Neutrophil (primary cell): Measurements from ENCODE around the gene MMAB.

Experiments
- H3K27ac ChIP-seq: fragments of 200-600 bp; sonication (generic); 2 replicates; pipeline ENCODE4 v1.5.1; 2016; ENCODE audit warnings: mild to moderate bottlenecking, moderate library complexity
- H3K27me3 ChIP-seq: fragments of 200-600 bp; sonication (generic); 2 replicates; pipeline ENCODE4 v1.6.0; 2016; ENCODE audit warnings: mild to moderate bottlenecking
- H3K36me3 ChIP-seq: fragments of 200-600 bp; sonication (generic); 2 replicates; pipeline ENCODE4 v1.5.1; 2017
- H3K4me1 ChIP-seq, 2 experiments: fragments of 200-600 bp in 1 of 2; sonication (generic) in 1 of 2; 1 replicate in 1 of 2; 2 replicates in 1 of 2; pipeline versions ENCODE4 v1.5.1 to v1.6.1; 2013 to 2016; ENCODE audit warnings: low read depth in 1 of 2, low read length in 1 of 2, mild to moderate bottlenecking in 1 of 2, moderate library complexity in 1 of 2; ENCODE audit not compliant: control insufficient read depth in 1 of 2, insufficient read depth in 1 of 2
- H3K4me3 ChIP-seq, 2 experiments: fragments of 200-600 bp in 1 of 2; sonication (generic) in 1 of 2; 1 replicate in 1 of 2; 2 replicates in 1 of 2; pipeline ENCODE4 v1.5.1; 2013 to 2016; ENCODE audit warnings: low read depth in 1 of 2, low read length in 1 of 2, mild to moderate bottlenecking in 1 of 2, moderate library complexity in 1 of 2
- H3K9me3 ChIP-seq: fragments of 200-600 bp; sonication (generic); 2 replicates; pipeline ENCODE4 v1.5.1; 2016
- TF ChIP-seq, protein P1 (sequence below): fragments of 200-600 bp; sonication (generic); IDR thresholded peaks from 2 replicates; pipeline ENCODE4 v1.5.1; 2016; ENCODE audit warnings: antibody characterized with exemption

The MMAB gene

DNA sequence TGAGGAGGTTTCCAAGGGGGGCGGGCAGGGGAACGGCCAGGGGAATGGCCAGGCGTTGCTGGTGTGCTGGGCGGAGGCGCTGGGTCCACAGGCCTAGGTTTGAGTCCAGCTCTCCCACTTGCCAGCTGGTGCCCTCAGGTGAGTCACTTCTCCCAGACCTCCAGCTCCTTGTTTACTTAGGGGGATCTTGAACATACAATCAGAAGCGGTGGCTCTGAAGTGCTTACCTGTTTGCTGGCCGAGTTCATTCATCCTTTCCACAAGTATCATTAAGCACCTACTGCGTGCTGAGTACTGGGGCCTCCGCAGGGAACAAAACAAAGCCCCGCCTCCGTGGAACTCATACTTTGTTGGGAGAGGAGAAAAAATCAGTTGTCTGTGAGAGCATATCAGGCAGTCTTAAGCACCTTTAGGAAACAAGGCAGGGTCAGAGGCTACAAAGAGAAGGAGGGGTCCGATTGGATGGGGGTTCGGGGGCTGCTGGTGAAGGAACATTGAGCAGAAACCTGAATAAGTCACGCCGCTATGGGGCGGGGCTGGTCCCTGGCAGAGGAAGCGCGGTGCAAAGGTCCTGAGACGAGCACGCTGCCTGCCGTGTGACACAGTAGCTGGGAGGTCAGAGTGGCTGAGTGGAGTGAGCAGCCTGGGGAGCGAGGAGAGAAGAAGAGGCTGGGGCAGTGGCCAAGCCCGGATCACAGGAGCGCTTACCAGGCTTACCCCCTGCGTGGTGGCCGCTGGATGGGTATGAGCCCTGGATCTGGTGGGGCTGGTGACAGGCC is 15.3 kb upstream of the MMAB start:
- Histone ChIP-seq H3K27ac (no peak overlapping the region), H3K27me3 (no peaks in the 10 kb centered on the region), H3K36me3 (peaks cover 56% of the 10 kb centered on the region), H3K9me3 (no peaks in the 10 kb centered on the region), H3K4me1 (peaks cover 8 to 12% of the 10 kb centered on the region in 2 experiments), H3K4me3 (no peak overlapping the region)
- TF ChIP-seq, protein P1, sequence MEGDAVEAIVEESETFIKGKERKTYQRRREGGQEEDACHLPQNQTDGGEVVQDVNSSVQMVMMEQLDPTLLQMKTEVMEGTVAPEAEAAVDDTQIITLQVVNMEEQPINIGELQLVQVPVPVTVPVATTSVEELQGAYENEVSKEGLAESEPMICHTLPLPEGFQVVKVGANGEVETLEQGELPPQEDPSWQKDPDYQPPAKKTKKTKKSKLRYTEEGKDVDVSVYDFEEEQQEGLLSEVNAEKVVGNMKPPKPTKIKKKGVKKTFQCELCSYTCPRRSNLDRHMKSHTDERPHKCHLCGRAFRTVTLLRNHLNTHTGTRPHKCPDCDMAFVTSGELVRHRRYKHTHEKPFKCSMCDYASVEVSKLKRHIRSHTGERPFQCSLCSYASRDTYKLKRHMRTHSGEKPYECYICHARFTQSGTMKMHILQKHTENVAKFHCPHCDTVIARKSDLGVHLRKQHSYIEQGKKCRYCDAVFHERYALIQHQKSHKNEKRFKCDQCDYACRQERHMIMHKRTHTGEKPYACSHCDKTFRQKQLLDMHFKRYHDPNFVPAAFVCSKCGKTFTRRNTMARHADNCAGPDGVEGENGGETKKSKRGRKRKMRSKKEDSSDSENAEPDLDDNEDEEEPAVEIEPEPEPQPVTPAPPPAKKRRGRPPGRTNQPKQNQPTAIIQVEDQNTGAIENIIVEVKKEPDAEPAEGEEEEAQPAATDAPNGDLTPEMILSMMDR: no peak

DNA sequence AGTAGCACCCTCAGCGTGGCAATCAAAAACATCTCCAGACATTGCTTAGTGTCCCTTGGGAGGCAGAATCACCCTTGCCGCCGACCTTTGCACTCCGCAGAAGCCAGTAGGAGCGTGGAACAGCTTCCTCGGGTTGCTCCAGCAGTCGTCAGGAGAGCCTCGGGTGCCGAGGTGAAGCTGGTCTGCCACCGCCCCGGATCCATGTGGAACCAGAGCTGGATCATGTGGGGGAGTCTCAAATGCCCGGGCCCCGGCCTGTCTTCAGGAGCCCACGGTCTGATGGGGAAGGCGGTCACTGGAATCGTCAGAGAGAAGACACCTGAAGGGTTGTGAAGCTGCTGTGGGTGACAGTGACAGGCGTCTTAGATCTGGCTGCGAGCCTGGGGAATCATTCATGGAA is 14.6 kb upstream of the MMAB start:
- no peak overlapping the region for H3K27ac ChIP-seq
- H3K27me3 ChIP-seq: no peaks in the 10 kb centered on the region
- TF ChIP-seq, protein P1: no peak
- H3K4me1 ChIP-seq: peaks cover 10 to 15% of the 10 kb centered on the region in 2 experiments
- peaks cover 53% of the 10 kb centered on the region for H3K36me3 ChIP-seq
- H3K4me3 ChIP-seq: no peak overlapping the region
- no peaks in the 10 kb centered on the region for H3K9me3 ChIP-seq

DNA sequence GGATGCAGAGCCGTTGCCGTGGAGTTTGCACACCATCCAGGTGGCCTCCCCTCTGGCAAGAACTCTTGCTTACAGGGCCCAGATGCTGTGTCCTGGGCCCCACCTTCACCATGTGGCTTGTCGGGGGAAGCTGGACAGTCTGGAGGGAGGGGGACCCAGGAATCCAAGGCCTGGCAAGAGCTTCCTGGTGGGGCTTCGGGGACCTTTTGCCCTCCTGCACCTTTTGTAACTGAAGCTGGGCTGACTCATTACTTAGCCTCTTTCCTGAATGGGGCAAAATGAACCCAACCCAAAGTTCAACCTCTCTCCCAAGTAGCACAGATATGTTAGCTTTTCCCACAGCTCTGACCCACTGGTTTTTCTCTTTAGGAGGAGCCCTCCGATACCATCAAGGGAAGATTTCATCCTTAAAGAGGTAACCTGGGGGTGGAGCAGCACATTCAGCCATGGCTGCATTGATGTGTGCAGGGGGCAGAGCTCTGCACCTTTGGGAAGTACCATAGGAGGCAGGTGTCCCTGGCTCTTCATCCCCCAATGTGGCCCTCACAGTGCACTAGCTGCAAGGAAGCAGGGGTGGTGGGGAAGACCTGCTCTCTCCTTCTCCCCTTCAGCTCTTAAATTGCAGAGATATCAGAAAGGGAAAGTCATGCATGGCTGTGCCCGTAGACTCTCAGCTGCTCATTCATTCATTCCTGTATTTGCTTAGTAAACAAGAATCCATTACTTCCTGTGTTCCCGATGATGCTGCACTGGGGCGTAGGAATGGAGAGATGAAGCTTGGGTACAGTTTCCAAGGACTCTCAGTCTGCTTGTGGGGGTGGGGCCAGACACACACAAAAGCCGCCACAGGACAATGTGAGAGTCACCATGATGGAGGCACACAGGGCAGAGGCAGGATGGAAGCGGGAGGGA is 13.3 kb upstream of the MMAB start:
- TF ChIP-seq, protein P1: no peak
- no peaks in the 10 kb centered on the region for H3K9me3 ChIP-seq
- H3K36me3 ChIP-seq: peaks cover 50% of the 10 kb centered on the region
- H3K27me3 ChIP-seq: no peaks in the 10 kb centered on the region
- no peak overlapping the region for H3K4me3 ChIP-seq
- H3K4me1 ChIP-seq: peaks cover 10 to 18% of the 10 kb centered on the region in 2 experiments
- H3K27ac ChIP-seq: no peak overlapping the region

DNA sequence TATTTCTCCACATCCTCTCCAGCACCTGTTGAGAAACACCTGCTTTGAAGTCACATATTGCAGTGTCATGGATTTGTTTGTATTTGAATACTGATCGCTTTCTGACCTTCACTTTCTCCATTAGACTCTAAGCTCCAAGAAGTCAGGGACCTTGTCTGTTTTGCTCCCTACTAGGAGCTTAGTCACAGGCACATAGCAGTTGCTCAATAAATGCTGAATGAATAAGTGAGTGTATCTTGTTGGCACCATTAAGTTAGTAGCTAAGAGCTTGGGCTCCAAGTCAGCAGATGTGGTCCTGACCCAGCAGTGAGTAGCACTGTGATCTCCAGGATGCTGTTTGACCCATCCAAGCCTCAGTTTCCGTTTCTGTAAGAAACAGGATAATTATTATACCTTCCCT is 10.4 kb upstream of the MMAB start:
- Histone ChIP-seq H3K4me1 (peaks cover 10 to 18% of the 10 kb centered on the region in 2 experiments), H3K27me3 (no peaks in the 10 kb centered on the region), H3K9me3 (no peaks in the 10 kb centered on the region), H3K36me3 (peaks cover 66% of the 10 kb centered on the region), H3K27ac (peak overlapping the region; percentile 46), H3K4me3 (no peak overlapping the region)
- TF ChIP-seq, protein P1: no peak

DNA sequence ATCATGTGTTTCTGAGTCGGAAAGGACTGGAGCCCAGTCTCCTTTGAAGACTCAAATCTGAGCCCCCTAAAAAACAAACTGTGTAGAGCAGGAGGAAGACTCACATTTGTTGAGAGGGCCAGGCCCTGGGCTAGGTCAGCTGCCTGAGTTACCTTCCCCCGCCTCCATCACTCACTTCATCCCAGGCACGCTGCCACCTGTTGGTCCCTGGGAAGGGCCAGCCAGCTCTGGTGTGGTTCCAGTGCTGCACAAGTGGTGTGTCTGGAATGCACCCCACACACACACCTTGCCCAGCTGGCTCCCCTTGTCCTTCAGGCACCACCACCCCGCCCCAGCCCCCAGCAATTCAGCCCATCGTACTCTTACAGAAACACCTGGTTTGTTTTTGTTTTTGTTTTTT is 9.3 kb upstream of the MMAB start:
- peaks cover 10 to 18% of the 10 kb centered on the region in 2 experiments for H3K4me1 ChIP-seq
- no peaks in the 10 kb centered on the region for H3K27me3 ChIP-seq
- H3K4me3 ChIP-seq: no peak overlapping the region
- TF ChIP-seq, protein P1: no peak
- H3K9me3 ChIP-seq: no peaks in the 10 kb centered on the region
- no peak overlapping the region for H3K27ac ChIP-seq
- H3K36me3 ChIP-seq: peaks cover 66% of the 10 kb centered on the region
